T-helper 2 cell treated with Interferon-gamma antibody and Interleukin-4, amounts not matched to agents 100 ng/mL and 5 ng/mL, for 36 hours (primary cell): ENCODE results near the gene TMEM263. TPM values are rescaled to one million over a fixed set of nuclear protein-coding genes. Genes with fewer than 3 reads are reported as not detected.
"Not testable (repeated sequence)": the region's sequence is repeated elsewhere in the genome, so short reads cannot be mapped to it uniquely, and the experiment has no call there.

Experiments used
- intact Hi-C: fragments of 100-400 bp; cut with micrococcal nuclease; formaldehyde crosslinking; loops from one replicate; pipeline ENCODE4 v1.15.1; 2023
- total RNA-seq: library from RNA; stranded (reverse); gene quantifications from 2 replicates; pipeline ENCODE4 v1.2.3, GENCODE V29; 2022

TMEM263 gene
- 22.9 and 23.0 TPM in 2 replicates for total RNA-seq

GRCh38 chr12:106955377-106956047 is at the start of gene TMEM263:
Gene TMEM263 (plus strand): TSS chr12:106955907. CDS start chr12:106967117, 11,210 bp downstream.
- intact Hi-C loops: loop anchor here (1.0 to 2.0 kb wide), 5 partner anchors 32 to 653 kb away; partner anchors contain the start of genes CRY1, MTERF2, POLR3B and RIC8B

- intact Hi-C loops: no loop called here
These were observed 49.0 kb upstream of the TMEM263 start for GRCh38 chr12:106906715-106907114.

DNA sequence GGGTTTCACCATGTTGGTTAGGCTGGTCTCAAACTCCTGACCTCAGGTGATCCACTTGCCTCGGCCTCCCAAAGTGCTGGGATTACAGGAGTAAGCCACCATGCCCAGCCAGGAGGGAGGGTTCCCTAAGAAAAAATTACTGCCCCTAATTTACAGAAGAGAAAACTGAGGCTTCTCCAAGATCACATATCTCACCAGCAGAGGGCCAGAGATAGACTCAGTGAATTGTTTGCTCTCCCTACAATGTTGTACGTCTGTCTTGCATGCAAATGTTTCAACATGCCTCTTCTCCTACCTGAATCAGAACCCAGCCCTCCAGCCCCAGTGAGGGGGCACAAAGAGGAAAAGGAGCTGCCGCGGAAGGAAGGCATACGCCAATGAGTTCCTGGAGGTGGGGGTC is 48.3 kb upstream of the TMEM263 start:
- intact Hi-C loops: no loop called here

- intact Hi-C loops: no loop called here
These were observed 47.9 kb upstream of the TMEM263 start for GRCh38 chr12:106907846-106908245.

GRCh38 chr12:106908561-106908960 is 47.1 kb upstream of the TMEM263 start:
- intact Hi-C loops: no loop called here

- intact Hi-C loops: no loop called here
These were observed 45.5 kb upstream of the TMEM263 start for GRCh38 chr12:106910202-106910601.

- intact Hi-C loops: no loop called here
These were observed 44.1 kb upstream of the TMEM263 start for GRCh38 chr12:106911581-106911980.

DNA sequence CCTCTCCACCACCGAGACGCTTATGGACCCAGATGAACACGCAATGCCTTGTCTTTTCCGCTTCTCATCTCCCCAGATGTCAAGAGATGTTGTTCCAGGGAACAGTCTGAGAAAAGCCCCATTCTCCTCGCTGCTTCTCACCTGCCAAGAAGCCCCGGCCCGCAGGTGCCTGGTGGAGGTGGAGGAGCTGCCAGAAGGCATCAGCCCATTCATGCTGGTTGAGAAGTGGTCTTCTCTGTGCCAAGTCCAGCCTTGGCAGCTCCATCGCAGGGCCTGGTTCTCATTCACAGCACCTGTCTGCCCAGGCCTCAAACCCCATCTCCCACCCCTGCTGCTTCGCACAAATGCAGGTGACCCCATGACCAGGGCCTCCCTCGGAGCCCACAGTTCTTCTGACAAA is 42.3 kb upstream of the TMEM263 start:
- intact Hi-C loops: no loop called here

- intact Hi-C loops: loop anchor here (1.0 to 5.0 kb wide), 3 partner anchors 73 to 529 kb away; partner anchors contain the start of gene RIC8B
These were observed 40.7 kb upstream of the TMEM263 start for GRCh38 chr12:106914796-106915634.

DNA sequence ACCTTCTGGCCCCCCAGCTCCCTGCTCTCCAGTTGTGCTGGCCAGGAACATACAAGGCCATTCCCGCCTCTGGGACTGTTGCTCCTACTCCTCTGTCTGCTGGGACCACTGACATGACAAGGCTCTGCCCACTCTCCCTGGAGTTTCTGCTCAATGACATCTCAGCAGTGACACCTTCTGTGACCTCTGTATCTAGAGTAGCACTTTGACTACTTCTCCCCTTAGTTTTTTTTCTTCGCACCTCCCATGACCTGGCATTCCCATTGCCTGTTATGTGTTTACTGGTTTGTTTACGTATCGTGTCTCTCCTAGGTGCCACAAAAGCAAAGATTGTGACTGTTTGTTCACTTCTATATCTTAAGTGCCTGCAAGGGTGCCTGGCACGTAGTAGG is 40.1 kb upstream of the TMEM263 start:
- intact Hi-C loops: loop anchor here (1.0 to 5.0 kb wide), 3 partner anchors 73 to 529 kb away; partner anchors contain the start of gene RIC8B

DNA sequence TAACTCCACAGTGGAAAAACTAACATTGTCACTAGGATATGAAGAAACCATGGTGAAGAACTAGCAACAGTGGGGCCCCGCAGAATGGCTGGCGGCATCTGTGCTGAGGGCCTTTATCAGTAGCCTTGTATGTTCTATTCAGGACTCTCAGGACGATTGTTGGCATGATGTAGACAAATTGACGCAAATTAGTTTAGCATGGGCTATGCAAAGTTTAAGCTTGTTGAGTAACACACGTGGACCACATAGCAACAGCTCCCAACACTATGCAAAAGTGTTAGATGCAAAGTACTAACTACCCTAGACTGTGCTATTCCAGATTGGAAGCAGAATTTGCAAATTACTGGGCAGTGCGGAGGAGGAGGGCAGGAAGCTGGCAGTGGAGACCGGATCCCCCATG is 38.2 kb upstream of the TMEM263 start:
- intact Hi-C loops: loop anchor here (5.0 kb wide), 1 partner anchor 75 kb away; no protein-coding TSS in a partner anchor

- intact Hi-C loops: loop anchor here (5.0 kb wide), 1 partner anchor 76 kb away; no protein-coding TSS in a partner anchor
These were observed 37.0 kb upstream of the TMEM263 start for GRCh38 chr12:106918746-106919145.

GRCh38 chr12:106919910-106920544 is 35.7 kb upstream of the TMEM263 start:
- intact Hi-C loops: loop anchor here (1.0 to 5.0 kb wide), 4 partner anchors 78 to 694 kb away; partner anchors contain the start of gene POLR3B

DNA sequence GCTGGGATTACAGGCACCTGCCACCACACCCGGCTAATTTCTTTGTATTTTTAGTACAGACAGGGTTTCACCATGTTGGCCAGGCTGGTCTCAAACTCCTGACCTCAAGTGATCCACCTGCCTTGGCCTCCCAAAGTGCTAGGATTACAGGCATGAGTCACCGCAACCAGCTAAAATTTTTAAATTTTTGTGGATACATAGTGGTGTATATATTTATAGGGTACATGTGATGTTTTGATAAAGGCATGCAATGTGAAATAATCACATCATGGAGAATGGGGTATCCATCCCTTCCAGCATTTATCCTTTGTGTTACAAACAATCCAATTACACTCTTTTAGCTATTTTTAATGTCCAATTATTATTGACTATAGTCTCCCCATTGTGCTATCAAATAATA is 33.7 kb upstream of the TMEM263 start:
- intact Hi-C loops: not testable (repeated sequence)

DNA sequence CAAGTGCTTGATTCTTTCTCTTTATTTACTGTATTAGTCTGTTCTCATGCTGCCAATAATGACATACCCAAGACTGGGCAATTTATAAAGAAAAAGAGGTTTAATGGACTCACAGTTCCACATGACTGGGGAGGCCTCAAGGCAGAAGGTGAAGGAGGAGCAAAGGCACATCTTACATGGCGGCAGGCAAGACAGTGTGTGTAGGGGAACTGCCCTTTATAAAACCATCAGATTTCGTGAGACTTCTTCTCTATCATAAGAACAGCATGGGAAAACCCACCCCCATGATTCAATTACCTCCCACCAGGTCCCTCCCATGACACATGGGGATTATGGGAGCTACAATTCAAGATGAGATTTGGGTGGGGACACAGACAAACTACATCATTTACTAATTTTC is 32.1 kb upstream of the TMEM263 start:
- intact Hi-C loops: loop anchor here (1.0 kb wide), 1 partner anchor 27 kb away; no protein-coding TSS in a partner anchor

- intact Hi-C loops: no loop called here
These were observed 31.3 kb upstream of the TMEM263 start for GRCh38 chr12:106924268-106924861.

DNA sequence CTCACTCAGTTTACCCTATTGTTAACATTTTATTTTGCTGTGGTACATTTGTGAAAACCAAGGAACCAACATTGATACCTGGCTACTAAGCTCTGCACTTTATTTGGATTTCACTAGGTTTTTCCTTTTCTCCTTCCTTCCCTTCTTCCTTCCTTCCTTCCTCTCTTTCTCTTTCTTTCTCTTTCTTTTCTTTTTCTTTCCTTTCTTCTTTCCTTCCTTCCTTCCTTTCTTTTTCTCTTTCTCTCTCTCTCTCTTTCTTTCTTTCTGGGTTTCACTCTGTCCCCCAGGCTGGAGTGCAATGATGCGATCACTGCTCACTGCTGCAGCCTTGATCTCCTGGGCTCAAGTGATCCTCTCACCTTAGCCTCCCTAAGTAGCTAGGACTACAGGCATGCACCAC is 29.1 kb upstream of the TMEM263 start:
- intact Hi-C loops: no loop called here

- intact Hi-C loops: no loop called here
These were observed 21.4 kb upstream of the TMEM263 start for GRCh38 chr12:106934277-106934676.

DNA sequence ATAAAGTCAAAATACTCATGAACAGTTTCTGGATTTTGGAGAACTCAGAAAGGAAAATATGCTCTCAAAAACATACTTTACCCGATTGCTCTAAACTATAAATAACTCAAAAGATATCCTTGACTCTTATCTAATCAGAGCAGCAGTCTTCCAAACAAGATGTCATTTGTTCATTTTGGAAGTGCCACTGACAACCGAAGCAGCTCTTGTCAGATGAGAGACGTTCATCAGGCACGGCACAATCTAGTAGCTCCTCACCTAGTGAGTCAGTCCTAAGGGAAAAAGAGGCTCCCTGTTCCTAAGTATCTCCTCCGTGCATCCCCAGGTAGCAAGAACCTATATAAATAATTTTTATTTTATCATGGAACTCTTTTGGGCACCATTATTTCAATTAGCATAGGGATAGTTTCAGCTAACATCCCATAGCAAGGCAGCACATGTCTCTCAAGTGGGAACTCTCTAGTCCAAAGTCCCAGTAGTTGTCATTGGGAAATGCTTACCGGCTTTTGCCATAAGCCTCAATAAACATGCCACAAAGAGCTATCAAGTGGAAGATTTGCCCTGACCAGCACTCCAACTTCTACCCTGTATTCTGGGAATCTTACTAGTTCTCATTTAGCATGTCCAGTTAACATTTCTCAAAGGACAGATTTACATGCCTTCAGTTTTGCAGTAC is 14.1 kb upstream of the TMEM263 start:
- intact Hi-C loops: no loop called here

- intact Hi-C loops: no loop called here
These were observed 12.9 kb upstream of the TMEM263 start for GRCh38 chr12:106942775-106943174.
